ENCODE measurements around the gene RELN.

The RELN gene

DNA sequence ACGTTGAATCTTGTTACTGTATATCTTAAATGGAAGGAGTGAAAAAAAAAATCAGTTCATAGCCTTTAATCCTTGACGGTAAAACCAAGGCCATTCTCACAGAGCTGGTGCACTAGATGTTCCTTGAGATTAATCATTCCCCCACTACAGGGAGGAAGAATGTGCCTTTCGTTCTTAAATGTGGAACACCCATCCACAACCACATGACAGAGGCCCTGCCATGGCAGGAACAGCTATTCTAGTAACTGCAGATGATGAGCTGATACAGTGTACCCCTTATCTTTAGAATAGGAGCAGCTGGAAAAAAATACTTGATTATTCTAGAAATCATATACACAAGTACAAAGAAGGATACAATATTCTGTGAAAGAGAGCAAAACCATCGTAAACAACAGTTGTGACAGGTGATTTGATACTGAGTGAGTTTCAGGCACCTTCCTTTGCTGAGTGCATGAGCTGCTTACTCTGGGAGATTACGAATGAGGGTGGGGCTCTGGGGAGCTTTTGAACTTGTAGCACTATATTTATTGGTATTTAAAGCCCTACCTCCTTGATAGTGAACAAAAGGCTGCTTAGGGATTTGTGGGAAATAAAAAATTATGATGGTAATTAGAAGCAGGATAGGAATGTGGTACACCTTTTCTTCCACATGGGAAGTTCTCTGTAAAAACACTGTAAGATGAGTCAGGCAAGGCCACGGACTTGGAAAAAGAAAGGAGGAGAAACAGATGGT is 299.1 kb downstream of the RELN start:
- Histone ChIP-seq H3K4me3 (ENCODE audit: control insufficient read depth in 1 of 7, extremely low read depth in 1 of 7, insufficient read depth in 4 of 7, low read depth in 2 of 7, low read length in 6 of 7) (no peak overlapping the region), H3K27me3 (replicated peaks in 2 of 5; ENCODE audit: control insufficient read depth in 4 of 5, insufficient read depth in 5 of 5, low read length in 4 of 5) (no peaks in the 10 kb centered on the region), H3K4me1 (ENCODE audit: control extremely low read depth in 1 of 4, control insufficient read depth in 4 of 4, insufficient read depth in 4 of 4, low read length in 3 of 4) (no peaks in the 10 kb centered on the region), H3K9me3 (ENCODE audit: control extremely low read depth in 1 of 5, control insufficient read depth in 4 of 5, insufficient read depth in 2 of 5, low read depth in 1 of 5, low read length in 4 of 5) (no peaks in the 10 kb centered on the region), H3K27ac (ENCODE audit: insufficient read depth in 1 of 2, low read depth in 1 of 2, low read length in 2 of 2, poor library complexity in 1 of 2, severe bottlenecking in 2 of 2) (no peak overlapping the region), H3K36me3 (ENCODE audit: control insufficient read depth in 4 of 4, insufficient read depth in 4 of 4, low read length in 3 of 4) (no peaks in the 10 kb centered on the region)
- ChIA-PET CTCF (interaction anchor here (0.6 kb wide), 1 partner anchor 752 kb away, joined by 3 read pairs; no protein-coding TSS in a partner anchor), POLR2A (no interaction called here)
- no peak for DNase-seq
- 100% methylated on average over 2 of the region's 6 CpGs for WGBS (ENCODE audit: insufficient coverage)

GRCh38 chr7:103689255-103689654 is 300.2 kb downstream of the RELN start:
- DNase-seq, result no peak
- H3K4me1 ChIP-seq (ENCODE audit: control extremely low read depth in 1 of 4, control insufficient read depth in 4 of 4, insufficient read depth in 4 of 4, low read length in 3 of 4), result no peaks in the 10 kb centered on the region
- no peak overlapping the region for H3K27ac ChIP-seq (ENCODE audit: insufficient read depth in 1 of 2, low read depth in 1 of 2, low read length in 2 of 2, poor library complexity in 1 of 2, severe bottlenecking in 2 of 2)
- 75% methylated on average over 2 of the region's 5 CpGs for WGBS (ENCODE audit: insufficient coverage)
- no peak overlapping the region for H3K4me3 ChIP-seq (ENCODE audit: control insufficient read depth in 1 of 7, extremely low read depth in 1 of 7, insufficient read depth in 4 of 7, low read depth in 2 of 7, low read length in 6 of 7)
- no peaks in the 10 kb centered on the region for H3K27me3 ChIP-seq (replicated peaks in 2 of 5; ENCODE audit: control insufficient read depth in 4 of 5, insufficient read depth in 5 of 5, low read length in 4 of 5)
- H3K9me3 ChIP-seq (ENCODE audit: control extremely low read depth in 1 of 5, control insufficient read depth in 4 of 5, insufficient read depth in 2 of 5, low read depth in 1 of 5, low read length in 4 of 5), result no peaks in the 10 kb centered on the region
- no peaks in the 10 kb centered on the region for H3K36me3 ChIP-seq (ENCODE audit: control insufficient read depth in 4 of 4, insufficient read depth in 4 of 4, low read length in 3 of 4)
- ChIA-PET POLR2A (no interaction called here), CTCF (no interaction called here)

GRCh38 chr7:103687951-103688350 is 301.5 kb downstream of the RELN start:
- ChIA-PET POLR2A (interaction anchor here (0.6 kb wide), 1 partner anchor 175 kb away, joined by 3 read pairs; no protein-coding TSS in a partner anchor), CTCF (no interaction called here)
- WGBS (ENCODE audit: insufficient coverage), result no CpG with 5 or more reads among the region's 1 CpG
- no peak overlapping the region for H3K27ac ChIP-seq (ENCODE audit: insufficient read depth in 1 of 2, low read depth in 1 of 2, low read length in 2 of 2, poor library complexity in 1 of 2, severe bottlenecking in 2 of 2)
- H3K4me1 ChIP-seq (ENCODE audit: control extremely low read depth in 1 of 4, control insufficient read depth in 4 of 4, insufficient read depth in 4 of 4, low read length in 3 of 4), result no peaks in the 10 kb centered on the region
- H3K4me3 ChIP-seq (ENCODE audit: control insufficient read depth in 1 of 7, extremely low read depth in 1 of 7, insufficient read depth in 4 of 7, low read depth in 2 of 7, low read length in 6 of 7), result no peak overlapping the region
- no peak for DNase-seq
- no peaks in the 10 kb centered on the region for H3K9me3 ChIP-seq (ENCODE audit: control extremely low read depth in 1 of 5, control insufficient read depth in 4 of 5, insufficient read depth in 2 of 5, low read depth in 1 of 5, low read length in 4 of 5)
- H3K27me3 ChIP-seq (replicated peaks in 2 of 5; ENCODE audit: control insufficient read depth in 4 of 5, insufficient read depth in 5 of 5, low read length in 4 of 5), result no peaks in the 10 kb centered on the region
- no peaks in the 10 kb centered on the region for H3K36me3 ChIP-seq (ENCODE audit: control insufficient read depth in 4 of 4, insufficient read depth in 4 of 4, low read length in 3 of 4)

- DNase-seq, result no peak
- Histone ChIP-seq H3K36me3 (ENCODE audit: control insufficient read depth in 4 of 4, insufficient read depth in 4 of 4, low read length in 3 of 4) (no peaks in the 10 kb centered on the region), H3K4me1 (ENCODE audit: control extremely low read depth in 1 of 4, control insufficient read depth in 4 of 4, insufficient read depth in 4 of 4, low read length in 3 of 4) (no peaks in the 10 kb centered on the region), H3K9me3 (ENCODE audit: control extremely low read depth in 1 of 5, control insufficient read depth in 4 of 5, insufficient read depth in 2 of 5, low read depth in 1 of 5, low read length in 4 of 5) (no peaks in the 10 kb centered on the region), H3K4me3 (ENCODE audit: control insufficient read depth in 1 of 7, extremely low read depth in 1 of 7, insufficient read depth in 4 of 7, low read depth in 2 of 7, low read length in 6 of 7) (no peak overlapping the region), H3K27me3 (replicated peaks in 2 of 5; ENCODE audit: control insufficient read depth in 4 of 5, insufficient read depth in 5 of 5, low read length in 4 of 5) (no peaks in the 10 kb centered on the region), H3K27ac (ENCODE audit: insufficient read depth in 1 of 2, low read depth in 1 of 2, low read length in 2 of 2, poor library complexity in 1 of 2, severe bottlenecking in 2 of 2) (no peak overlapping the region)
- no CpG with 5 or more reads among the region's 1 CpG for WGBS (ENCODE audit: insufficient coverage)
- CTCF ChIA-PET, result no interaction called here
- POLR2A ChIA-PET, result interaction anchor here (0.6 kb wide), 1 partner anchor 175 kb away, joined by 3 read pairs; no protein-coding TSS in a partner anchor
Measured at GRCh38 chr7:103687272-103687671, 302.2 kb downstream of the RELN start.

DNA sequence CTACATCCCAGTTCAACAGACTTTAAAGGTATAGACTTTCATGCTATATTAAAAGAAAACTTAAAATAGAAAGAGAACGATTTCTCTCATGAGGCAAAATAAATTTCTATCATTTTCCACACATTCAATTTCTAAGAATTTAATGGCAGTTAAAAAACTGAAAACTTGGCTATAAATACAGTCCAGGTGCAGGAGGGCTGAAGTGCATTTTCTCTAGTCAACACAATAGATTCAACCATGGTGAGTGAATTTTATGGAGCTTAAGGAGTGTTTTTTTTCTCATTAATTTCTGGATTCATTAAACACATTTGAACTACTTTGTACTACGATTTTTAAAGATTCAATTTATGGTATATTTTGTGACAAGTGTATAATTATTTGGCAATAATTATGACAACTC is 302.7 kb downstream of the RELN start:
- DNase-seq, result no peak
- POLR2A ChIA-PET, result no interaction called here
- Histone ChIP-seq H3K4me3 (ENCODE audit: control insufficient read depth in 1 of 7, extremely low read depth in 1 of 7, insufficient read depth in 4 of 7, low read depth in 2 of 7, low read length in 6 of 7) (no peak overlapping the region), H3K27me3 (replicated peaks in 2 of 5; ENCODE audit: control insufficient read depth in 4 of 5, insufficient read depth in 5 of 5, low read length in 4 of 5) (no peaks in the 10 kb centered on the region), H3K9me3 (ENCODE audit: control extremely low read depth in 1 of 5, control insufficient read depth in 4 of 5, insufficient read depth in 2 of 5, low read depth in 1 of 5, low read length in 4 of 5) (no peaks in the 10 kb centered on the region), H3K27ac (ENCODE audit: insufficient read depth in 1 of 2, low read depth in 1 of 2, low read length in 2 of 2, poor library complexity in 1 of 2, severe bottlenecking in 2 of 2) (no peak overlapping the region), H3K36me3 (ENCODE audit: control insufficient read depth in 4 of 4, insufficient read depth in 4 of 4, low read length in 3 of 4) (no peaks in the 10 kb centered on the region), H3K4me1 (ENCODE audit: control extremely low read depth in 1 of 4, control insufficient read depth in 4 of 4, insufficient read depth in 4 of 4, low read length in 3 of 4) (no peaks in the 10 kb centered on the region)
- CTCF ChIA-PET, result no interaction called here
- 100% methylated on average over 1 of the region's 2 CpGs for WGBS (ENCODE audit: insufficient coverage)

GRCh38 chr7:103686064-103686463 is 303.4 kb downstream of the RELN start:
- H3K27ac ChIP-seq (ENCODE audit: insufficient read depth in 1 of 2, low read depth in 1 of 2, low read length in 2 of 2, poor library complexity in 1 of 2, severe bottlenecking in 2 of 2), result no peak overlapping the region
- ChIA-PET POLR2A (no interaction called here), CTCF (no interaction called here)
- no peak overlapping the region for H3K4me3 ChIP-seq (ENCODE audit: control insufficient read depth in 1 of 7, extremely low read depth in 1 of 7, insufficient read depth in 4 of 7, low read depth in 2 of 7, low read length in 6 of 7)
- DNase-seq, result no peak
- H3K9me3 ChIP-seq (ENCODE audit: control extremely low read depth in 1 of 5, control insufficient read depth in 4 of 5, insufficient read depth in 2 of 5, low read depth in 1 of 5, low read length in 4 of 5), result no peaks in the 10 kb centered on the region
- no CpG with 5 or more reads among the region's 2 CpGs for WGBS (ENCODE audit: insufficient coverage)
- H3K27me3 ChIP-seq (replicated peaks in 2 of 5; ENCODE audit: control insufficient read depth in 4 of 5, insufficient read depth in 5 of 5, low read length in 4 of 5), result no peaks in the 10 kb centered on the region
- H3K36me3 ChIP-seq (ENCODE audit: control insufficient read depth in 4 of 4, insufficient read depth in 4 of 4, low read length in 3 of 4), result no peaks in the 10 kb centered on the region
- no peaks in the 10 kb centered on the region for H3K4me1 ChIP-seq (ENCODE audit: control extremely low read depth in 1 of 4, control insufficient read depth in 4 of 4, insufficient read depth in 4 of 4, low read length in 3 of 4)

DNA sequence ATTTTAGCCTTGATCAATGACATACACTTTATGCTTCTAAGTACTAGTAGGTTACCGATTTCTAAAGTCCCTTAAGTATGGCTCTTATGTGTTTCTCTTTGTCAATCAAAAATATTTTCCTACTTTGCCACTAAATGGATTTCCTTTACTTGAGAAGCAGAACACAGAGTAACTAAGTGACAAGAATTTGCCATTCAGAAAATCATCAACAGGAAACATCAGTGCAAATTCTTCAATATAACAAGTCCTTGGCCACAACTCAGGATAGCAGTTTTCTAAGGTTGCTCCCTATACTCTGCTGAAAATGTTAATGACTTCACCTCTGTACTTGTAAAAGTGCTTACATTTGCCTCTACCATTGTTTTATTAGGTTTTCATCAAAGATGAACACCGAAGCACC is 303.8 kb downstream of the RELN start:
- Histone ChIP-seq H3K9me3 (ENCODE audit: control extremely low read depth in 1 of 5, control insufficient read depth in 4 of 5, insufficient read depth in 2 of 5, low read depth in 1 of 5, low read length in 4 of 5) (no peaks in the 10 kb centered on the region), H3K4me3 (ENCODE audit: control insufficient read depth in 1 of 7, extremely low read depth in 1 of 7, insufficient read depth in 4 of 7, low read depth in 2 of 7, low read length in 6 of 7) (no peak overlapping the region), H3K4me1 (ENCODE audit: control extremely low read depth in 1 of 4, control insufficient read depth in 4 of 4, insufficient read depth in 4 of 4, low read length in 3 of 4) (no peaks in the 10 kb centered on the region), H3K36me3 (ENCODE audit: control insufficient read depth in 4 of 4, insufficient read depth in 4 of 4, low read length in 3 of 4) (no peaks in the 10 kb centered on the region), H3K27me3 (replicated peaks in 2 of 5; ENCODE audit: control insufficient read depth in 4 of 5, insufficient read depth in 5 of 5, low read length in 4 of 5) (no peaks in the 10 kb centered on the region), H3K27ac (ENCODE audit: insufficient read depth in 1 of 2, low read depth in 1 of 2, low read length in 2 of 2, poor library complexity in 1 of 2, severe bottlenecking in 2 of 2) (no peak overlapping the region)
- 100% methylated on average over 1 of the region's 2 CpGs for WGBS (ENCODE audit: insufficient coverage)
- no peak for DNase-seq
- CTCF ChIA-PET, result no interaction called here
- POLR2A ChIA-PET, result no interaction called here
